Neural progenitor cell (in vitro differentiated cells): ENCODE measurements around the gene STOML2. TPM values are rescaled to one million over a fixed set of nuclear protein-coding genes. Genes with fewer than 3 reads are reported as not detected.
A peak's percentile ranks its signal among the peaks of the same experiment; 100 is the strongest.

Experiments used
- DNase-seq: peaks from one replicate; pipeline ENCODE4 v3.0.0-alpha.2; 2016; ENCODE audit warnings: low spot score
- H2AFZ ChIP-seq: fragments of 200-600 bp; sonication (generic); replicated peaks from 2 replicates; pipeline ENCODE4 v1.6.1; 2016; ENCODE audit warnings: antibody characterized with exemption
- H3F3A ChIP-seq: fragments of 200-600 bp; sonication (generic); 2 replicates; pipeline ENCODE4 v1.6.1; 2016; ENCODE audit warnings: antibody characterized with exemption, low read depth
- H3K27ac ChIP-seq: fragments of 200-600 bp; sonication (generic); 2 replicates; pipeline ENCODE4 v1.5.1; 2016; ENCODE audit warnings: mild to moderate bottlenecking
- H3K27me3 ChIP-seq: fragments of 200-600 bp; sonication (generic); 2 replicates; pipeline ENCODE4 v1.6.1; 2016; ENCODE audit warnings: mild to moderate bottlenecking, moderate library complexity
- H3K36me3 ChIP-seq: fragments of 200-600 bp; sonication (generic); 2 replicates; pipeline ENCODE4 v1.5.1; 2016
- H3K4me1 ChIP-seq: fragments of 200-600 bp; sonication (generic); 2 replicates; pipeline ENCODE4 v1.6.1; 2016; ENCODE audit warnings: mixed run types
- H3K4me2 ChIP-seq: fragments of 200-600 bp; sonication (generic); 2 replicates; pipeline ENCODE4 v1.6.1; 2016
- H3K4me3 ChIP-seq: fragments of 200-600 bp; sonication (generic); 2 replicates; pipeline ENCODE4 v1.5.1; 2016
- H3K79me2 ChIP-seq: fragments of 200-600 bp; sonication (generic); 2 replicates; pipeline ENCODE4 v1.6.1; 2016; ENCODE audit warnings: low read depth
- H3K9ac ChIP-seq: fragments of 200-600 bp; sonication (generic); 2 replicates; pipeline ENCODE4 v1.6.1; 2016
- H3K9me3 ChIP-seq: fragments of 200-600 bp; sonication (generic); 2 replicates; pipeline ENCODE4 v1.5.1; 2016; ENCODE audit warnings: low read depth
- H4K20me1 ChIP-seq: fragments of 200-600 bp; sonication (generic); 2 replicates; pipeline ENCODE4 v1.6.1; 2016; ENCODE audit warnings: low read depth
- H3K27ac Mint-ChIP-seq: 3 replicates; pipeline ENCODE4 v1.8.0; 2021; ENCODE audit warnings: mixed read lengths
- H3K27me3 Mint-ChIP-seq: 2 replicates; pipeline ENCODE4 v1.8.0; 2022; ENCODE audit warnings: low read depth, mild to moderate bottlenecking, inconsistent platforms, moderate library complexity, mixed read lengths; ENCODE audit not compliant: insufficient read depth
- H3K36me3 Mint-ChIP-seq: 3 replicates; pipeline ENCODE4 v1.8.0; 2021; ENCODE audit warnings: mixed read lengths
- H3K4me1 Mint-ChIP-seq: 3 replicates; pipeline ENCODE4 v1.8.0; 2021; ENCODE audit warnings: mixed read lengths
- H3K4me3 Mint-ChIP-seq: 3 replicates; pipeline ENCODE4 v1.8.0; 2021; ENCODE audit warnings: mild to moderate bottlenecking, moderate library complexity, mixed read lengths
- H3K9me3 Mint-ChIP-seq: 3 replicates; pipeline ENCODE4 v1.8.0; 2020; ENCODE audit warnings: mixed read lengths
- CTCF ChIP-seq: fragments of 200-600 bp; sonication (generic); IDR thresholded peaks from 2 replicates; pipeline ENCODE4 v1.5.1; 2017; ENCODE audit warnings: antibody characterized with exemption, mild to moderate bottlenecking
- EZH2 ChIP-seq: fragments of 200-600 bp; sonication (generic); IDR thresholded peaks from 2 replicates; pipeline ENCODE4 v1.6.1; 2017; ENCODE audit warnings: antibody characterized with exemption, mild to moderate bottlenecking, moderate library complexity
- EZH2phosphoT487 ChIP-seq: fragments of 200-600 bp; sonication (generic); IDR thresholded peaks from 2 replicates; pipeline ENCODE4 v1.6.1; 2017; ENCODE audit warnings: antibody characterized with exemption
- total RNA-seq: library from RNA; depleted of rRNA; stranded (reverse); fragments of >200 nt; gene quantifications from 2 replicates; pipeline ENCODE4 v1.2.3, GENCODE V29; 2015; ENCODE audit warnings: low replicate concordance

The STOML2 gene
- total RNA-seq, 1 donor from 2014 or later = 114 TPM

DNA sequence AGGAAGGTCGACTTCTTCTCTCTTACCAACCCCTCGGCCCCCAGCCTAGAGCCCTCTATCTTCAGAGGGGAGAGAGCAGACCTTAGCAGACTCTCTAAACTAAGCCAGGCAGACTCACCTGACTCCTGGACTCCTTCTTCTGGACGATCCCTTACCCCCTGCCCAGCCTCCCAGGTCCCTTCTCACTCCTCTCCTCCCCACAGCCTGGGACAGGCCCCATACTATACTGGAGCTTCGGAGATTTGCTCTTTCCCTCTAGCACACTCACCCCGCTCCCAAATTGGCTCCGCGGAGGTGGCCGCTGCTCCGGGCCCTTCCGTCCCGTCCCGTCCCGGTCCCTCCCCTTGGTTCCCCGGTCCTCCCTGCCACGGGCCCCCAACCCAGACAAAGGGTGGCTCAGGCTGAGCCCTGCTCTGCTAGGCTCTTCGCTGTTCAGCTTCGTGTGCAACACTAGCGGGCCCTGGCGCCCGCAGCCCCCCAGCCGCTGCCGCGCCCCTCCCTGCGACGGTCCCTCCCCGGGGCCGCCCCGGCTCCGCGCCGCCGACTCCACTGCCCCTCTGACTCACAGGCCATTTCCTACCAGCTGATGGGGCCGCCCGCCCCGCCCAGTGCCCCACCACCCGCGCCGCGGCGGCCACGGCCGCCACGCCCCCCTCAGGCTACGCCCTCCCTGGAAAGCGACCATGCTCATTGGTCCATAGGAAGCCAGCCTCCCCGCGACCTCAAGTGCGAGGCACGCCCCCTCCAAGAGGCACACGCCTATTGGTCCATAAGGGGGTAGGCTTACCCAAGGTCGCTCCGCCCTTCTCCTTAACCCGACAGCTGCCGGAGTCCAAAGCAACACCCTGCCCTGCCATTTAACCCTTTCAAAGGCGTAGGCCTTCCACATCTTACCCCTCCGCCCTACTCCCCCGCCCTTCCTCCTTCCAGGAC lies 8.3 kb upstream of the STOML2 start:
- TF ChIP-seq CTCF (no peak), EZH2phosphoT487 (no peak), EZH2 (no peak)
- peak overlapping the region; percentile 2 for H2AFZ ChIP-seq
- H3K4me3 ChIP-seq = peak overlapping the region; percentile 71
- Mint-ChIP-seq H3K4me1 (peaks cover 50% of the 10 kb centered on the region), H3K36me3 (peaks cover 14% of the 10 kb centered on the region), H3K9me3 (no peaks in the 10 kb centered on the region), H3K27ac (peak overlapping the region; percentile 61), H3K4me3 (peak overlapping the region; percentile 88), H3K27me3 (peaks cover 2% of the 10 kb centered on the region)
- peak overlapping the region; percentile 82 for H3K4me2 ChIP-seq
- peaks cover 23% of the 10 kb centered on the region for H3K4me1 ChIP-seq
- H3K27ac ChIP-seq = no peak overlapping the region
- peaks cover 23% of the 10 kb centered on the region for H4K20me1 ChIP-seq
- H3K9me3 ChIP-seq = no peaks in the 10 kb centered on the region
- H3F3A ChIP-seq = peaks cover 22% of the 10 kb centered on the region
- peak; percentile 100 for DNase-seq
- peaks cover 29% of the 10 kb centered on the region for H3K79me2 ChIP-seq
- peak overlapping the region; percentile 27 for H3K9ac ChIP-seq
- H3K27me3 ChIP-seq = no peaks in the 10 kb centered on the region
- H3K36me3 ChIP-seq = no peaks in the 10 kb centered on the region

DNA sequence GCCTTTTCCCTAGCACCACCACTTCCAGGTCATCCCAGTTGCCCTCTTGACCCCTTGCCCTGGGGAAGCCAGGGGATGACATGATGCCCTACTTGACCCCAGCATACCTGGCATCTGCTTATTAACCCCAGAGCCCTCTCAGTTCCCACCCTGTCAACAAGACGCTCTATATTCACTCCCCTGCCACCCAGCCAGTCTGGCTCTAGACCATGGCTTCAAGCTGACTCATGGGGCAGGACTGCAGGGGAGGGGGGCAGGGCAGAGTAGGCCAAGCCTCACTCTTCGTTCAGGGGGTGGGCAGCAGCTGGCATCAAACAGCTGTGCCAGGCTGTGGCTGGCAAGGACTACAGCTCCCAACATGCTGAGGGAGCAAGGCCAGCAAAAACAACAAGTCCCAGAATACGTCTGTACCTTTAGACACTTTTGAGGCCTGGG lies 7.4 kb upstream of the STOML2 start:
- no peak overlapping the region for H3K4me3 ChIP-seq
- Mint-ChIP-seq H3K4me3 (peak overlapping the region; percentile 88), H3K9me3 (no peaks in the 10 kb centered on the region), H3K36me3 (peaks cover 19% of the 10 kb centered on the region), H3K27ac (no peak overlapping the region), H3K27me3 (peaks cover 6% of the 10 kb centered on the region), H3K4me1 (peaks cover 58% of the 10 kb centered on the region)
- H3K27me3 ChIP-seq = no peaks in the 10 kb centered on the region
- peaks cover 23% of the 10 kb centered on the region for H4K20me1 ChIP-seq
- no peaks in the 10 kb centered on the region for H3K36me3 ChIP-seq
- H3K4me1 ChIP-seq = peaks cover 23% of the 10 kb centered on the region
- TF ChIP-seq EZH2phosphoT487 (no peak), CTCF (no peak), EZH2 (no peak)
- peaks cover 22% of the 10 kb centered on the region for H3F3A ChIP-seq
- H3K27ac ChIP-seq = no peak overlapping the region
- H3K4me2 ChIP-seq = peak overlapping the region; percentile 82
- no peak for DNase-seq
- no peaks in the 10 kb centered on the region for H3K9me3 ChIP-seq
- H3K79me2 ChIP-seq = peaks cover 29% of the 10 kb centered on the region
- H3K9ac ChIP-seq = no peak overlapping the region
- no peak overlapping the region for H2AFZ ChIP-seq

DNA sequence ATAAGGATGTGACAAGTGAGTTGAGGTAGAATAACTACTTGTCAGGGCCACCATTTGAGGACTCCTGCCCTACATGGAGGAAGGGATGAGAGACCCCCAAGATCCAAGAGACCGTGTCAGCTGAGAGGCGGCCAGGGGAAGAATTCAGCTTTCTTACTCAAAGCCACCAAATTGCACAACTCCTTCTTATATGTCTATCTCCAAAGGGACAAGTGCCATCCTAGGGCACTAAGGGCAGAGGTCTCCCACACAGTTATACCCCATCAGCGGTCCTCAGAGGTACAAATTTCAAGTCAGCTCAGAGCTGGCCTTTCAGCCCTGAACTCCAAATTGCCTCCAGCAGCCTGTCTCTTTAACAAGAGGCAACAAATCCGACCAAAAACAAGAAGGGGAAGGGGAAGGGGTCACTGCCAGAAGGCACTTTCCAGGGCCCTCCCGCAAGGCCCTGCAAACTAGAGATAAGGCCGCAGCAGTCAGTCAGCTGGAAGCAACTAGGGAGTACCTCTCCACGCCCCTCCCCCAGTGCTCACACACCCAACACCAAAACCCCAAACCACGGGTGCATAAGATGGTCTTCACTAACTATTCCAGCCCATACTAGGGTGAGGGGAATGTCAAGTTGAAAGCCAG lies 6.1 kb upstream of the STOML2 start:
- H3K4me3 ChIP-seq = no peak overlapping the region
- peak overlapping the region; percentile 9 for H3K27ac Mint-ChIP-seq
- no peak for DNase-seq
- peaks cover 27% of the 10 kb centered on the region for H3K4me1 ChIP-seq
- H3K4me1 Mint-ChIP-seq = peaks cover 64% of the 10 kb centered on the region
- no peak overlapping the region for H3K4me2 ChIP-seq
- no peak for TF ChIP-seq EZH2
- no peak for TF ChIP-seq EZH2phosphoT487
- TF ChIP-seq CTCF = no peak
- peaks cover 26% of the 10 kb centered on the region for H3K79me2 ChIP-seq
- no peak overlapping the region for H3K9ac ChIP-seq
- H3K9me3 ChIP-seq = no peaks in the 10 kb centered on the region
- no peak overlapping the region for H3K27ac ChIP-seq
- H3K27me3 Mint-ChIP-seq = peaks cover 10% of the 10 kb centered on the region
- H3K27me3 ChIP-seq = no peaks in the 10 kb centered on the region
- no peaks in the 10 kb centered on the region for H3K36me3 ChIP-seq
- H2AFZ ChIP-seq = no peak overlapping the region
- no peaks in the 10 kb centered on the region for H3K9me3 Mint-ChIP-seq
- H3F3A ChIP-seq = peaks cover 16% of the 10 kb centered on the region
- peaks cover 23% of the 10 kb centered on the region for H4K20me1 ChIP-seq
- H3K4me3 Mint-ChIP-seq = peak overlapping the region; percentile 48
- H3K36me3 Mint-ChIP-seq = peaks cover 23% of the 10 kb centered on the region
